SH-SY5Y (cell line): ENCODE data around the gene FAM241A.

Experiments used
- GATA2 ChIP-seq: IDR thresholded peaks from 2 replicates; pipeline ENCODE4 v1.6.1; 2011; ENCODE audit warnings: mild to moderate bottlenecking, low read depth, low read length
- GATA3 ChIP-seq: IDR thresholded peaks from 2 replicates; pipeline ENCODE4 v1.6.1; 2011; ENCODE audit warnings: low read depth, mild to moderate bottlenecking, low read length, moderate library complexity

The FAM241A gene

DNA sequence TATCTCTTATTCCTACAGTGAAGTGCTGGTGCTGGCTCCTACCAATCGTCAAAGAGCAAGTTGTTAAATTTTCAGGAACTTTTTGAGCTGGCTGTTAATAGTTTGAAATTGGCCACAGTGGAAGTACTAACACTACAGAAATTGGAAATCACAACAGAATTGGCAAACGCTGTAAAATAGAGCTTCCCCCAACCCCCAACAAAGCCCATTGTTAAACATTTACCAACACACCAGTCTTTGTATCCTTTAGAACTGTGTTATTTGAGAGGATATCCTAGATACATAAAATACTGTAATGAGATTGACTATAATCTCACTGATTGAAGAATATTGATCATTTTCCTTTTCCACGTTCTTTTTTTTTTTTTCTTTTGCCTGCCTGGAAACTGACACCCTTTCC is 37.4 kb downstream of the FAM241A start:
- no peak for TF ChIP-seq GATA2
- TF ChIP-seq GATA3 = no peak

DNA sequence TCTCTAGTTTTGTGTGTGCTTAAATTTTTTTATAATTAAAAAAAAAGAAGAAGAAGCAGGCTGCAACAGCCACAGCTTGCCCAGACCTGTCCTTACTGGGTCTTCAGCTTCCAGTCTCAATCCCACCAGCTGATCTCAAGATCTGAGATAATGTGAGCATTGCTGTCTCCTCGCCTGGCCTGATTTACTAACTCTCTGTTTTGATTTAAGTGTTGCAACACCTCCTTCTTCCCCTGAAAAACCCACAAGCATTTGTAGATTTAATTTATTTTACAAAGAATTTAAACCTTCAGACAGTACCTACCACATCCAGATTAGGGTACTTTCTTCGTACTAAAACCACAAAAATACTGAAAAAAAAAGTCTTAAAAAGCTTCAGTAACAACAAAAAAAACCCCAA is 38.0 kb downstream of the FAM241A start:
- TF ChIP-seq GATA3 = no peak

DNA sequence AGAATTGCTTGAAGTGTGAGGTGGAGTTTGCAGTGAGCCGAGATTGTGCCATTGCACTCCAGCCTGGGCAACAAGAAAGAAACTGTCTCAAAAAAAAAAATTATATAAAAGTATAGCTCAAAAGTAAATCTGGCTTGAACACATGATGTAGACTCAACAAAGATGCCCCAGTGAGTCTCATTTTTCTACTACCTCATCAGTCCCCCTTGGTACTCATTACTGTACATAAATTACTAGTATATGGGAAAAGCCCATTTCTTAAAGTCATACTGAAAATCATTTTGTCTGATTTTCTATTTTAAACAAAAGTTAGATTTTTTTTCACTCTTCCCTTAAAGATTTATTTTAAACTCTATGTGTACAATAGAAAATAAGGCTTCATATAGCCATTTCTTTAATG is 39.2 kb downstream of the FAM241A start:
- TF ChIP-seq GATA3 = no peak
- TF ChIP-seq GATA2 = no peak

DNA sequence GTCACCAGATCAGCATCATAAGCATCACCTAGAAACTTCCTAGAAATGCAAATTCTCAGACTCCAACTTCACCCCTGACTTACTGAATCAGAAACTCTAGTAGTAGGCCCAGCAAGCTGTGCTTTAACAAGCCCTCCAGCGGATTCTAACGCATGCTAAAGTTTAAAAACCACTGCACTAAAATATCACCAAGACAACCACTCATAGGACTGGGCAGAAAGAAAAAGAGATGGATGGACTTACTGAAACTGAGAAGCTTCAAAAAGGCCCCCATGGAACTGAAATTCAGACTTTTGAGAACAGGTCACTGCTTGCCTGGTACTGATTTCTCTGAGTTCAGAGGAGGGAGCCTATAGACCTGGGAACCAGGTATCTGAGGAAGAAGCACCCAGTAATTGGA is 40.1 kb downstream of the FAM241A start:
- TF ChIP-seq GATA3 = no peak
- no peak for TF ChIP-seq GATA2

- TF ChIP-seq GATA3 (no peak), GATA2 (no peak)
Observed at GRCh38 chr4:112185740-112186670, 40.8 kb downstream of the FAM241A start.

GRCh38 chr4:112189754-112190153 is 44.5 kb downstream of the FAM241A start:
- TF ChIP-seq GATA3 (no peak), GATA2 (no peak)

DNA sequence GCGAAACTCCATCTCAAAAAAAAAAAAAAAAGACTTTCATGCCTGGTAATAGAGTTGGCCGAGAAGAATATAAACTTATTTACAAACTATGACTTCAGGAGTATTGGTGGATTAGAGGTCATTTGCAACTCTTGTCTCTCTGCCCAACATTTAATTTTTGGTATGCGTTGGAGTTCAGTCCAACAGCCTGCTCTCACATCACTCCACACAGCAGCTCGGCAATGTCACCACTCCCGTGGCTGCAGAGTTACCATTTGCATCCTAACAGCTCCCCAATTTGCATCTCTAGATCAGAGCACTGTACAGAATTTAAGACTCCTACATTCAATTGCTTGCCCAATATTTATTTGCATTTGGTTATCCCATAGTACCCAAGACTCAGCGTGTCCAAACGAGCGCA is 45.4 kb downstream of the FAM241A start:
- no peak for TF ChIP-seq GATA2

GRCh38 chr4:112196461-112196860 is 51.2 kb downstream of the FAM241A start:
- no peak for TF ChIP-seq GATA2
- TF ChIP-seq GATA3 = no peak

DNA sequence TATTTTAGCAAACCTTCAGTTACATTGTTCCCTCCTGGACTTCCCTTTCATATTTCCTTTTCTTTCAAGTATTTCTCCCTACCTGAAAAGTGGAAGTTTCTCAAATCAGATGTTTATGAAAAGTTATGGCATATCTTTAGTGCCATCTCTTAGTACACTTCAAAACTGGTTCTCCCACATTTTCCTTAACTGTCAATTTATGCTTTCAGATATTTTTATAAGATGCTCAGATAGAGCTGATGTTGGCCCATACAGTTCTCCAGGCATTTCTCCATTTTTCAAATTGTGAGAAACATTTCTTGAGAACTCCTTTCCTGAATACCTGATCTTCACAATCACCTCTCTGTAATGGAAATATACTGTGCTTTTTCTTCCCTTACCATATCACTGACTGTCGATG is 53.8 kb downstream of the FAM241A start:
- no peak for TF ChIP-seq GATA3
- TF ChIP-seq GATA2 = no peak

- TF ChIP-seq GATA2 = no peak
- no peak for TF ChIP-seq GATA3
Observed at GRCh38 chr4:112201915-112202505, 56.8 kb downstream of the FAM241A start.

DNA sequence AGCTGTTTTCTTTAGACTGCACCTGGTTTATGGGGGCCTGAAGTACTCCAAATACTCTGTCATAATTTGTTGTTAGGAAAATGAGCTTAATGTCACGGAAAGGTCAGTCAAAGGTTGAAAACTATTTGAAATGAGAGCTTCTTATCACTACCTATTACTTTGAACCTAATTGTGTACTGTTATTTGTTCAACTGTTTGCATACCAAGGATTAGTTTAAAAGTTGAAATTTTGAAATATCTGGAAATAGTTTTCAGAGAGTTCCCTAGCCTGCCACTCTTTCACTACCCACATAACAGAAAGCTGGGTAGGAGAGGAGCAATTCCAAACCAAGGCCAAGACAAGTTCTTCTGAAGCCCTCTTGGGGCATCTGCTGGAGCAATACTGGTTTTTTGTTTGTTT is 58.3 kb downstream of the FAM241A start:
- TF ChIP-seq GATA3 (no peak), GATA2 (no peak)

- TF ChIP-seq GATA2 (no peak), GATA3 (no peak)
Observed at GRCh38 chr4:112206431-112206830, 61.2 kb downstream of the FAM241A start.

GRCh38 chr4:112210777-112211176 is 65.5 kb downstream of the FAM241A start:
- no peak for TF ChIP-seq GATA2
- no peak for TF ChIP-seq GATA3

GRCh38 chr4:112213091-112213490 is 67.8 kb downstream of the FAM241A start:
- TF ChIP-seq GATA3 (no peak), GATA2 (no peak)

DNA sequence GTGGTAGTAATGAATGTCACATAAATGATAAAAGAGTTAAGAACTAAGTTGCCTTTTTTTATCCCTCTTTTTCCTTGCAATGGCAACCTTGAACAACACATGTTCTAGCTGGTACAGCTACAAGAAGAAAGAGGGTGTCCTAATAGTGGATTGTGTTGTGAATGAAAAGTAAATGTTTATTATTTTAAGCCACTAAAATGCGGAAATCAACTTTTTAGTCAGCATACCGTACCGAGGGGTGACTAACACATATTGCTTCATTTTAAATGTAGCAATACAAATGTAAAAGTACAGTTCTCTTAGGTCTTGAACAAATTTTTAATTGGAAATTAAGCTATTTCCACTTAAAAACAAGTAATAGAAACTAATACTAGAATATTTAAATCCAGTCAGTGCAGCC is 68.6 kb downstream of the FAM241A start:
- TF ChIP-seq GATA2 (no peak), GATA3 (no peak)
